GM18951 (cell line): ENCODE data around the gene TMEM168.

Source experiments
- POLR2A ChIP-seq: IDR thresholded peaks from 4 replicates; pipeline ENCODE4 v1.6.1; 2011; ENCODE audit warnings: mild to moderate bottlenecking; ENCODE audit not compliant: insufficient read length, insufficient read depth; ENCODE audit errors: extremely low read depth
- in situ Hi-C: fragments of 300-500 bp; cut with MboI; formaldehyde crosslinking; loops from one replicate; pipeline ENCODE4 v1.12.0; 2022; ENCODE audit warnings: low sequenced_read_pairs, mixed read lengths, inconsistent platforms; ENCODE audit not compliant: unreplicated experiment

The TMEM168 gene

GRCh38 chr7:112714917-112715316 is 75.3 kb downstream of the TMEM168 start:
- in situ Hi-C loops: no loop called here
- no peak for TF ChIP-seq POLR2A
